IPS-NIHi11 (cell line): ENCODE measurements around the gene ATF7.
"Not testable (repeated sequence)": the region's sequence is repeated elsewhere in the genome, so short reads cannot be mapped to it uniquely, and the experiment has no call there.

Experiments used
- DNase-seq: peaks from one replicate; pipeline ENCODE4 v3.0.0; 2012; ENCODE audit warnings: mixed read lengths, low spot score

The ATF7 gene

DNA sequence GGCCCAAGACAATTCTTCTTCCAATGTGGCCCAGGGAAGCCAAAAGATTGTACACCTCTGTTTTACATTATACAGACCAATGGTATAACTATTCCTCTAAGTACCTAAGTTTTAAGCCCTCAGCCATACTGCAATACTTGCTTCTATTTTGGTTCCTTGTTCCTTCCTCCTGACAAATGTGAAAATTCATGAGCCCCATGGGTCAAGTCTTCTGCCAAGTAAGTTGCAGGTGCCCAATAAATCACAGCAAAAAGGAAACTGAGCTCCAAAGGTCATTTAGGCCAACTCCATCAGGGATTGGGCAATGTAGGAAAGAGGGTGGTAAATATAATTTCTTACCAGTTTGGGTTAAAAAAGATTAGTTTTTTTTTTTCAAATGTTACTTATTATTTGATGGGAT is 61.2 kb downstream of the ATF7 start:
- no peak for DNase-seq

- DNase-seq, result no peak
These were observed 61.9 kb downstream of the ATF7 start for GRCh38 chr12:53564278-53564677.

DNA sequence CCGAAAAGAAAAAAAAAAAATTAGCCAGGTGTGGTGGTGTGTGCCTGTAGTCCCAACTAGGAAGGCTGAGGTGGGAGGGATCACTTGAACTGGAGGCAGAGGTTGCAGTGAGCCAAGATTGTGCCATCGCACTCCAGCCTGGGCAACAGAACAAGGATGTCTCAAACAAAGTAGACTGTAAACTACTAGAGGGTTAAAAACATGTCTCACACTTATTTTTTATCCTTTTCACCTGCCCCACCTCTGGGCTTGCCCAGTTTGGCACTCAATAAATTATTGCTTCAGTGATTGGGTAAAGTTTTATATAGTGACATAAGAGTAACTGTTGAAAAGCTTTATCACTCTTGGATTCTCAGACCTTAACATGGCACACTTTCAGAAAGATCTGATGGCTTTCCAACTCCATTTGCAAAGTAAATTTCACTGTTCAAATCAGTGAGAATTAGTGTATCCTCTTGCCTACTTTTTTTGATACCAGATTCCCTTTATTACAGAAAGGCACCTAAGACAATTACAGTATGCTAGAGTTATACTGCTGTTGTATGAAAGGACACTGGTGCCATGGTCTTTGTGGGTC is 62.6 kb downstream of the ATF7 start:
- no peak for DNase-seq

- no peak for DNase-seq
These were observed 64.6 kb downstream of the ATF7 start for GRCh38 chr12:53561590-53561953.

DNA sequence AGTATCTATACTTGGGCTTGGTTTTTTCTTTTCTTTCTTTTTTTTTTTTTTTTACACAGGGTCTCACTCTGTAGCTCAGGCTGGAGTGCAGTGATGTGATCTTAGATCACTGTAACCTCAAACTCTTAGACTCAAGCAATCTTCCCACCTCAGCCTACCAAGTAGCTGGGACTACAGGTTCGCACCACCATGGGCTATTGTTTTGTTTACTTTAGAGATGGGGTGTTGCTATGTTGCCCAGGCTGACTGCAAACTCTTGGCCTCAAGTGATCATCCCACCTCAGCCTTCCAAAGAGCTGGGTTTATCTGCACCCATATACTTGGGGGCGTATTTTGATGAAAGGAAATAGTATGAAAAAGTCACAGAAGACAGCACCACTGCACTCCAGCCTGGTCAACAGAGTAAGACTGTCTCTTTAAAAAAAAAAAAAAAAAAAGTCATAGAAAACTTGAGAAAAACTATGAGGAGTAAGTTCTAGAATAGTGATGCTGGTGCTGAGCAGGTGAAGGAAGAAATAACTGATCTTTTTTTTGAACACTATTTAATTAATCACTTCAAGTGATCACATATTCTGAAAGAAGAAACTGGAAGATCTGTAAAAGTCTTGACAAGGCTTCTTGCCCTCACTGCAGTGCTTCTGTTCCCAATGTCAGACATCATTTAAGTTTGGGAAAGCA is 65.1 kb downstream of the ATF7 start:
- no peak for DNase-seq

DNA sequence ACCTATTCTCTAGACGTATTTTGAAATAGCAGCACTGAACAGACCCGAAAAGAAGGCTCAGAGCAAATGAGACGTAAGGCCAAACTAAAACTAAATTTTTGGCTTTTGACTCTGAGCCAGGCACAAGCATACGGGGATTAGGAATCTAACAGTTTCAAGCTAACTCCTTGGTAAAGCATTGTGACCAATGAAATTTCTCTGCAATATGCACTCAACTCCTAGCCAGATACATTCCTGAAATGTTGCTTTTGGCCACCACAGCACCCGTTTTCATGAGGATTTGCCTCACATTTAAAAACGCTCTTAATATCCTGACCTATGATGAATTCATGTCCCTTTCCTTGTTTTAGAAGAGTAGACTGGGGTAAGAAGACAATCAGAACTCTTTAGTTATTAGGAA is 65.8 kb downstream of the ATF7 start:
- no peak for DNase-seq

DNA sequence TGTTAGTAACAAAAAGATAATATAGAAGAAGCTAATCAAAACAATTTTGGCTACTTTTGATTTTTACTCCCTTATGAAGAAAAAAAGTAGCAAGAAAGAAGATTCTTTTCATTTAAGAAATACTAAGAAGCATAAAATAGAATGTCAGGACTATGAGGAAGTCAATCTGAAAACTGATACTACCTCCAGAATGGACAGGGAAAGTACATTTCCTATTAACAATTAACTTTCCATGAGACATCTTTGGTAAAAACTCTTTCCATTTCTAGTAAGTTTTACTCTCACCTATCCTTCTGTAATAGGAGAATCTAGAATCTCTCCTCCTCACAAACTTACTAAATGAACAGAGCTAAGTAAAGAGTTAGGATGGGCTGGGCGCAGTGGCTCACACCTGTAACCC is 67.6 kb downstream of the ATF7 start:
- DNase-seq, result no peak

- DNase-seq, result no peak
These were observed 73.5 kb downstream of the ATF7 start for GRCh38 chr12:53552361-53553327.

- no peak for DNase-seq
These were observed 74.3 kb downstream of the ATF7 start for GRCh38 chr12:53551889-53552291.

DNA sequence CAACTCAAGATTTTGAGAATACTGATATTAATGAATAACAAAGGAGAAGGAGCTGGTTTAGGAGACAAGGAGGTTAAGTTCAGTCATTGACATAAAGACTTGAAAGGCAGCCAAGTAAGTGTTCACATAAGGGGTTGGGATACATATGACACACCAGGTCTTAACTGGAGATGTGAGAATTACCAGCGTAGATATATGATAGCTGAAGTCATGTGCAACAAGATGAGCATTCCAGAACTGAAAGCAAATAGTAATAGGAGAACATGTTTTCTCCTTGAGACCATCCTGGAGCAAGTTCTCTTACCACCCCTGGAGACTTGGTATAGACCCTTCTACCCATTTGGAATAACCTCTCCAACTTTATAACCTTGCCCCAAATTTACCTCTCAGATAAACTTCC is 75.6 kb downstream of the ATF7 start:
- no peak for DNase-seq

DNA sequence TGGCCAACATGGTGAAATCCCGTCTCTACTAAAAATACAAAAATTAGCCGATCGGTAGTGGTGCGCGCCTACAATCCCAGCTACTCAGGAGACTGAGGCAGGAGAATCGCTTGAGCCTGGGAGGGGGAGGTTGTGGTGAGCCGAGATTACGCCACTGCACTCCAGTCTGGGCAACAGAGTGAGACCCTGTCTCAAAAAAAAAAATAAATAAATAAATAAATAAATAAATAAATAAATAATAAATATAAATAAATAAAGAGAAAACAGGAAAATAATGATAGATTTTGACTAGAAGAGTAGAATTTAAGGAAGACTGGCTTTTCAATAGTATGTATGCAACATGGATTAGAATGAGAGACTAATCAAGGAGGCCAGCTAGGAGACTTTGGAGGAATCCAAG is 76.1 kb downstream of the ATF7 start:
- not testable (repeated sequence) for DNase-seq

DNA sequence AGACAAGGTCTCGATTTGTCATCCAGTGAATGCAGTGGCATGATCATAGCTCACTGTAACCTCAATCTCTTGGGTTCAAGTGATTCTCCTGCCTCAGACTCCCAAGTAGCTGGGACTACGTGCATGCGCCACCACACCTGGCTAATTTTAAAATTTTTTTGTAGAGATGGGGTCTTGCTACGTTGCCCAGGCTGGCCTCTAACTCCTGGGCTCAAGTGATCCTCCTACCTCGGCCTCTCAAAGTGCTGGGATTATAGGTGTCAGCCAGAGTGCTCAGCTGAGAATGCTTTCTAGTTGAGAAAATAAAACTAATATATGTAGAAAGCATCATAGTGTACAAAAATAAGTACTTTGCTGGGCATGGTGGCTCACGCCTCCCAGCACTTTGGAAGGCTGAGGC is 77.8 kb downstream of the ATF7 start:
- not testable (repeated sequence) for DNase-seq

DNA sequence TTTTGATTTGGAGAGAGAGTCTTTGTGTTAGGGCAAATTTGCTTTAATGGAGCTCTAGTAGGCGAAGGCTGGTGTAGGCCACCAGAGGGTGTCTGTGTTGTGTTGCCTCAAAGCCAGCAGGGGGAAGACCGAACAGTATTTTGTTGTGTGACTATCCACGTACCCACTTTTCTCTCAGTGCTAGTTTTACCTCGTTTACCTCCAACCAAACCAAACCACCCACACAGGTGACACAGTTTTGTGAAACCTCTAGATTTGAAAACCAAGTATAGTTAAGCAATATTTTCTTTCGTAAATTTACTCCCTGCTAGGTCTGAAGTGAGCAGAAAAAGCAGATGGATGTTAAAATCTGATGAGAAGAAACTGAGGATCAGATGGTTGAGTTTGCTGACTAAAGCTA is 82.6 kb downstream of the ATF7 start:
- peak; percentile 77 for DNase-seq

- no peak for DNase-seq
These were observed 86.7 kb downstream of the ATF7 start for GRCh38 chr12:53539526-53539925.

DNA sequence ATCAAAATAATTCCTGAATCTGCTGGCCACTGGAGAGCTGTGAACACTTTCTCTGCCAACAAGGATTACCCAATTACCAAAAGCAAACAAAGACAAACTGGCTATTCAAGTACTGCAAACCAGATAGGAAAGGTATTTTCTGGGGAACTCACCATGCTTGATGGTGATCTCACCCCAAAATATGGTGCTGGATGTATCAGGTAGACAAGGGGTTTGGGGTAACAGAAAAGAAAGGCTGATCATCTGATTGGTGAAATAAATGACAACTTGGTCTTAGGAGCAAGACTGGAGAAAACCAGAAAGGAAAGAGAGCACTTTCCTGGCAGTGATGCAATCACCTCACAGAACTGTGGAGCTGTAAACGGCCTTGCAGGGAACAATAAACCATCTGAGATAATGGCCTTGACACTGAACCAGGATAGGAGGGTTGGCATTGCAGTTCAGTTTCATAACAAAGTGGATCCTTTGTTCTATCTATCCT is 87.9 kb downstream of the ATF7 start:
- DNase-seq, result no peak

- DNase-seq, result no peak
These were observed 89.2 kb downstream of the ATF7 start for GRCh38 chr12:53536962-53537361.

GRCh38 chr12:53533471-53533870 is 92.7 kb downstream of the ATF7 start:
- DNase-seq, result no peak

- DNase-seq, result no peak
These were observed 93.4 kb downstream of the ATF7 start for GRCh38 chr12:53532524-53533445.

DNA sequence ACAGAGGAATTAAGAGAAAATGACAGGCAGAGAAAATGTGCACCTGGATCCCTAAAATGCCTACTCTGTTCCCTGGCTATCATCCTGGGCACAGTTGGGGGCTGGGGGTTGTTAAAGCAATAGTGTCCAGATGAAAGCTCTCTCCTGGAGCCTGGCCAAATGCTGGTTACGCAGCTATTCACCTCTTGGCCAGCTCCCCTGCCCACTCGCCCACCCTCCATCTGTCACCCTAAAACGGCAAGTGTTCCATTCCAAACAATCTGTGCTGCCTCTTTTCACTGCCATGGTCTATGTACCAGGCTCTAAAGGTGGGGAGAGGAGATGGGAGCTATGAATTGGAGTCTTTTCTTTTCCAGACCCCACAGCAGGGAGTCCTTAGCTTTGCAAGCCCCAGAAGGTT is 94.2 kb downstream of the ATF7 start:
- DNase-seq, result no peak

- no peak for DNase-seq
These were observed 95.3 kb downstream of the ATF7 start for GRCh38 chr12:53530920-53531319.

GRCh38 chr12:53530061-53530460 is 96.1 kb downstream of the ATF7 start:
- DNase-seq, result no peak

- no peak for DNase-seq
These were observed 101.7 kb downstream of the ATF7 start for GRCh38 chr12:53524476-53524875.
